CD4-positive, alpha-beta T cell treated with Interleukin-15 for 4 hours (primary cell): ENCODE results near the gene PNMA3.
A peak's percentile ranks its signal among the peaks of the same experiment; 100 is the strongest.
"Not testable (repeated sequence)": the region's sequence is repeated elsewhere in the genome, so short reads cannot be mapped to it uniquely, and the experiment has no call there.

ENCODE experiments used
- DNase-seq: peaks from one replicate; pipeline ENCODE4 v3.0.0-alpha.2; 2020; ENCODE audit warnings: low spot score

The PNMA3 gene, protein sequence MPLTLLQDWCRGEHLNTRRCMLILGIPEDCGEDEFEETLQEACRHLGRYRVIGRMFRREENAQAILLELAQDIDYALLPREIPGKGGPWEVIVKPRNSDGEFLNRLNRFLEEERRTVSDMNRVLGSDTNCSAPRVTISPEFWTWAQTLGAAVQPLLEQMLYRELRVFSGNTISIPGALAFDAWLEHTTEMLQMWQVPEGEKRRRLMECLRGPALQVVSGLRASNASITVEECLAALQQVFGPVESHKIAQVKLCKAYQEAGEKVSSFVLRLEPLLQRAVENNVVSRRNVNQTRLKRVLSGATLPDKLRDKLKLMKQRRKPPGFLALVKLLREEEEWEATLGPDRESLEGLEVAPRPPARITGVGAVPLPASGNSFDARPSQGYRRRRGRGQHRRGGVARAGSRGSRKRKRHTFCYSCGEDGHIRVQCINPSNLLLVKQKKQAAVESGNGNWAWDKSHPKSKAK

DNA sequence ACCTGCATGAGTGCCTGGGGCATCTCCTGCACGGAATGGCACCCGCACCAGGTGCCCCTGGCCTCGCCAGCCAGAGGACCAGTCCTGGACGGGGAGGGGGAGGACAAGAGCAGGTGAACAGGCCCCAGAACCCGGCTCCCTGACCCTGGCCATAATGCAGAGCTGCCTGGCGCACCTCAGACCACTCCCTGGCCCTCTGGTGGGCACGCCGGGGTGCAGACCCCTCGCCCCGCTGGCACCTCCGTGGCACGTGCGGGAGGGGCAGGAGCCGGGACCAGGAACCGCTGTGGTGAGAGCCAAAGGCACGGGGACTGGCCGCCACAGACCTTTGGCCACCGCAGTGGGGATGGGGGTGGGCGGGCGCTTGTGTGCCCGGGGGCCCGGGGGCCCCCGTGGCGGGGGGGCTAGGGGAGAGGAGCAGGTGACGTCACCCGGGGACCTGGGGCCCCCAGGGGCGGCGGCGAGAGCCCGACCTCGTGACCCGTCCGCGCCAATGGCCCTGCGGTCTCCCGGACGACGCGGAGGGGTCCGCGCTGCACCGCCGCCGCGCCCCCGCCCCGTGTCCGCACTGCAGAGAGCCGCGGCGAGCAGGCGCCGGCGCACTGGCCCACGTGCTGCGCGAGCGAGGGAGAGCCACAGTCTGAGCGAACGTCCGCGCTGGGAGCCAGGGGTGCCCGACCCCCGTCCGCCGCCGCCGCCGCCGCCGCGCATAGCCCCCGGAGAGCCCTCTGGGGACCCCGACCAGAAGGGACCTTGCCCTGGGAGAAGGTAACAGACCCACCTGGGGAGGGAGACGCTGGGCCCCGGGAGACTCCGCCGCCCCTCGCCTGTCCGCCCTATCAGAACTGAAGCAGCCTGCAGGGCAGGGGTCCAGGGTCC, at the start of gene PNMA3:
PNMA3 (plus strand) TSS at position 600 of the 879 bp plus-strand sequence. CDS start 586 bp downstream, outside the sequence.
- no peak for DNase-seq

DNA sequence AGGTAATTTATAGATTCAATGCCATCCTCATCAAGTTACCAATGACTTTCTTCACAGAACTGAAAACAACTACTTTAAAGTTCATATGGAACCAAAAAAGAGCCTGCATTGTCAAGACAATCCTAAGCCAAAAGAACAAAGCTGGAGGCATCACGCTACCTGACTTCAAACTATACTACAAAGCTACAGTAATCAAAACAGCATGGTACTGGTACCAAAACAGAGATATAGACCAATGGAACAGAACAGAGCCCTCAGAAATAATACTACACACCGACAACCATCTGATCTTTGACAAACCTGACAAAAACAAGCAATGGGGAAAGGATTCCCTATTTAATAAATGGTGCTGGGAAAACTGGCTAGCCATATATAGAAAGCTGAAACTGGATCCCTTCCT, 39.1 kb upstream of the PNMA3 start:
- not testable (repeated sequence) for DNase-seq

DNA sequence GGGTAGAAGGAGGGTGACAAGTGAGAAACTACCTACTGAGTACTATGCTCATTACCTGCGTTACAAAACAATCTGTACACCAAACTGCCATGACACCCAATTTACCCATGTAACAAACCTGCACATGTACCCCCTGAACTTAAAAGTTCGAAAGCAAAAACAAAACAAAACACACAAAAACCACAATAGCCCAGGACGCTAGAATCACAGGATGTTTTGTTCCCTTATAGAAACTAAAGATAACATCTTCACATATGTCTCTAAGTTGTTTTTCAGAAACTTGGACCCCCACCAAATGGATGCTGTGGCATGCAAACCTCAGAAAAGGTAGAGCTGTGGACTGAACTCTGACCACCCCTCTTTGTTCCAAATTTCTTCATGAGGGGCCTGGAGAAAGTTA, 37.1 kb upstream of the PNMA3 start:
- no peak for DNase-seq

DNA sequence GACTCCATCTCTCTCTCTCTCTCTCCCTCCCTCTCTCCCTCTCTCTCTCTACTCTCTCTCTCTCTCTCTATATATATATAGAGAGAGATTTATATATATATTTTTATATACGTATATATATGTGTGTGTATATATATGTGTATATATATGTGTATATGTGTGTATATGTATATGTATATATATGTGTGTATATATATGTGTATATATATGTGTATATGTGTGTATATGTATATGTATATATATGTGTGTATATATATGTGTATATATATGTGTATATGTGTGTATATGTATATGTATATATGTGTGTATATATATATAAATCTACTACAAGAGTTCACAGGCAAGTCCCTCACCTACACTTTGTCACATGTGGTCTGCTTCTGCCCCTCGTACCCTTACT, 29.8 kb upstream of the PNMA3 start:
- DNase-seq = not testable (repeated sequence)

DNA sequence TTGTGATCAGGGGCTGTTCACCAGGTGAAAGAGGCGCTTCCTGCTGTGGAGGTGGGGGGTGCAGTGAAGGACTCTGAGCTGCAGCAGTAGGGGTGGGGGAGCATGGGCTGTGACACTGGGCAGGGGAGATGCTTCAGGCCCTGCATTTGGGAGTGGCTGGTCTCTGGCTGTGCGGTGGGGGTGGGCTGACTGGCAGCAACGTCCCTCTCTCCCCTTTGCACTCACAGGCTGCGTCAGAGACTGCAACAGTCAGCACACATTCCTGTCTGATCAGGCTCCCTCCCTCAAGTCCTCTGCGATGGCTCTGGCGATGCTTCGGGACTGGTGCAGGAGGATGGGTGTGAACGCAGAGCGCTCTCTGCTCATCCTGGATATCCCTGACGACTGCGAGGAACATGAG, 27.8 kb upstream of the PNMA3 start:
- DNase-seq = not testable (repeated sequence)

DNA sequence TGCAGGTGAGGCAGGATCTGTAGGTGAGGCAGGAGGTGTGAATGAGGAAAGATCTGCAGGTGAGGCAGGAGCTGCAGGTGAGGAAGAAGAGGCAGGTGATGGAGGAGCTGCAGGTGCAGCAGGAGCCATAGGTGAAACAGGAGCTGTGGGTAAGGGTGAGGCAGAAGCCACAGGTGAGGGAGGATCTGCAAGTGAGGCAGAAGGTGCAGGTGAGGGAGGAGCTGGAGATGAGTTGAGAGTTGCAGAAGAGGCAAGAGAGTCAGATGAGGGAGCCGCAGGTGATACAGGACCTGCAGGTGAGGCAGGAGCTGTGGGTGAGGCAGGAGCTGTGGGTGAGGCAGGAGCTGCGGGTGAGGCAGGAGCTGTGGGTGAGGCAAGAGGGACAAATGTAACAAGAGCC, 27.1 kb upstream of the PNMA3 start:
- DNase-seq = no peak

GRCh38 chrX:153029875-153030274, 26.4 kb upstream of the PNMA3 start:
- no peak for DNase-seq

DNA sequence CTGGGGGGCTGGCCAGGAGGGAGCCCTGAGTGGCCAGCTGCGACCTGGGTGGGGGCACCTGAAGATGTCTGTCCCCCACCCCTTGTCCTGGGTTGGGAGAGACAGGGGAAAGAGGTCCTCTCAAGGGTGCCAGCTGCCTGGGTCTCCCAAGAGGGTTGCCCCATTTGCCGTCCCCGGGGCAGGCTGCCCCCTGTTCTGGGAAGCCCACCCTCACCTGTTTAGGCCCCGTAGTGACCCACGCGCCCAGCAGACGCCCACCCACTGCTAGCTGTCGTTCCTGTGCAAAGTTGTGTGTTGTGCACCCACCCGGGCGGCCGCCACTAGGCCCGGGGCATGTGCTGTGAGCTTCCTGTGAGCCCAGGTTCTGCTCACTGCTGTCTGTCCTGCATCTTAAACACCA, 25.5 kb upstream of the PNMA3 start:
- no peak for DNase-seq

DNA sequence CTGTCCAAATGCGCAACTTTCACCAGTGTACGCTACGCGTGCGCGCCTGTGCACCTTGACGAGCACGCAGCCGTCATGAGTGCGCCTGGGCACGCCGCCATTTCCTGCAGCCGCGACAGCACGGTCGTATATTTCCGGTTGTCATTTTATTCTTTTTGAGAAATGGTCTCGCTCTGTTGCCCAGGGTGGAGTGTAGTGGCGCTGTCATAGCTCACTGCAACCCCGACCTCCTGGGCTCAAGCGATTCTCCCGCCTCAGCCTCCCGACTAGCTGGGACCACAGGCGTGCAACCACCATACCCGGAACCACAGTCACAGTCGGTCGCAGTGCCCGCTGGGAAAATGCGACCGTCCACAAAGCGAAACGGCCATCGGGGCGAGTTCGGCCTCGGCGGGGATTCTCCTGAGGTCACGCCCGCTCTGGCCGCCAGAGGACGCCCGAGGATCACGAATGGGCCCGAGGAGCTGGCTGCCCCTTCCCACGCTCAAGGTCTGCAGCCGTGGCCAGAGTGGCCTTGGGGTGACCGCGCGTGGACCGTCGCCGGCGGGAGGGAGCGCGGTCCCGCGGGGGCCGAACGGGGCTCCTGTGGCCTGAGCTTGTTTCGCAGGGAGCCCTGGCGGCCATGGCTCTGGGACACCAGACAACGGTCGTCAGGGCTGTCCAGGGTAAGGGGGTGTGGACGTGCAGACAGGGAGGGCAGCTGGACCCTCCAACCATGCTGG, 23.7 kb upstream of the PNMA3 start:
- peak; percentile 65 for DNase-seq

GRCh38 chrX:153049093-153049492, 7.2 kb upstream of the PNMA3 start:
- no peak for DNase-seq

DNA sequence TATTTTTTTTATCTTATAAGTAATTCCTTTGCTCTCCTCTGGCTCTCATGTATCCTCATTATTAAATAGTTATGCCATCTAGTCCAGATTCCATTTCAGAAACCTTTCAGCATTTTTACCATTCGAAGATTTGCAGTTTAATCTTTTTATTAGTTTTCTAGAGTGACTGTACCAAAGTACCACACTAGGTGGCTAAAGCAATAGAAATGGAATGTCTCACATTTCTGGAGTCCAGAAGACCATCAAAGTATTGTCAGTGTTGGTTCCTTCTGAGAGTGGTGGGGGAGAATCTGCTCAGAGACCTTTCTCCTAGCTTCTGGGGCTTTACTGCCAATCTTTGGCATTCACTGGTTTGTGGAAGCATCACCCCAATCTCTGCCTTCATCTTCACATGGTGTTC, 3.7 kb upstream of the PNMA3 start:
- DNase-seq = no peak

DNA sequence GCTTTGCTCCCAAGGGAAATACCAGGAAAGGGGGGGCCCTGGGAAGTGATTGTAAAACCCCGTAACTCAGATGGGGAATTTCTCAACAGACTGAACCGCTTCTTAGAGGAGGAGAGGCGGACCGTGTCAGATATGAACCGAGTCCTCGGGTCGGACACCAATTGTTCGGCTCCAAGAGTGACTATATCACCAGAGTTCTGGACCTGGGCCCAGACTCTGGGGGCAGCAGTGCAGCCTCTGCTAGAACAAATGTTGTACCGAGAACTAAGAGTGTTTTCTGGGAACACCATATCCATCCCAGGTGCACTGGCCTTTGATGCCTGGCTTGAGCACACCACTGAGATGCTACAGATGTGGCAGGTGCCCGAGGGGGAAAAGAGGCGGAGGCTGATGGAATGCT, 1.0 kb downstream of the PNMA3 start:
- no peak for DNase-seq

GRCh38 chrX:153059191-153060094, 3.2 kb downstream of the PNMA3 start:
- no peak for DNase-seq

DNA sequence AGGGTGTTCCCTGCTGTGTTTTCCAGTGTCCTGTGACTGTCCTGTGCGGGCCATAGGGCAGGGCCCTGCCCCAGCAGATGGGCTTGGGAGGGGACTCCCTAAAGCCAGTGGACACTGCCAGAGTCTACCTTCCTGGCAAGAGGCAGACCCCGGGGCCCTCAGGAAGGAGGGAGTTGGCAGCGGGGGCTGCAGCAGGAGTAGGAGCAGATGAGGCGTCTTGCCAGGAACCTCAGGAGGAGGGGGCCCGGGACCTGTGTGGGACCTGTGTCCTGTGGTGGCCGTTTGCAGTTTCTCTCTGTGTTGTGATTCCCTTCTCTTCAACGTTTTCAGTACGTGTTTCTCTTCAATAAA, 3.8 kb downstream of the PNMA3 start:
- DNase-seq = no peak

DNA sequence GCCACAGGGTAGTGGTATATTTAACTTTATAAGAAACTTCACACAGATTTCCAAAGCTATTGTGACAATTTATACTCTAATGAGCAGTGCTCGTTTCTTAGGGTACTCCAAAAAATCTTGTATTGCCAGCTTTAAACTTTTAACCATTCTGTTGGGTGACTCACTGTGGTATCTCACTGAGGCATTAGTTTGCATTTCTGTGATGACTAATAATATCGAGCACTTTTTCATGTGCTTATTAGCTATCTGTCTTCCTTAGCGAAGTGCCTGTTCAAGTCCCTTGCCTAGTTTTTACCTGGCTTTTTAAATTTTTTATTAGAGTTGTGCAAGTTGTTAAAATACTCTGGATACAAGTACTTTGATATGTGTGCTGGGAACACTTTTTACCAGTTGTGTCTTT, 5.5 kb downstream of the PNMA3 start:
- DNase-seq = no peak

DNA sequence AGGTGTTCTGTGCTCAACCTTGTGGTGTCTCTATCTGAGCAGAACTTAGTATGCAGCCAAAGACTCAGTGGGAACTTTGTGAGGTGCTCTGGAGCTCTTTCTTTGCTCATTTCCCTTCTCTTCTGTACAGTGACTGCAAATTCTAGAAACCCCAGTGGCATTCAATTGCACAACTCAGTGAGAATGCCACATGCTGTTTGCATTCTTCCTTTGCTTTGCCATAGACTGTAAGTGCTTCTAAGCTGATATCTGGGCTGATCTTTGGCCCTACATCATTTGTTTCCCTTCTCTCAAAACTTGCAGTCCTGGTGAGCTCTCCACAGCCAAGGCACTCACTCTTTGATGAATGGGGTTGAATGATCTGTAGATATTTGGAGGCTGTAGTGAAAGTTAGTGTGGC, 7.0 kb downstream of the PNMA3 start:
- DNase-seq = no peak

DNA sequence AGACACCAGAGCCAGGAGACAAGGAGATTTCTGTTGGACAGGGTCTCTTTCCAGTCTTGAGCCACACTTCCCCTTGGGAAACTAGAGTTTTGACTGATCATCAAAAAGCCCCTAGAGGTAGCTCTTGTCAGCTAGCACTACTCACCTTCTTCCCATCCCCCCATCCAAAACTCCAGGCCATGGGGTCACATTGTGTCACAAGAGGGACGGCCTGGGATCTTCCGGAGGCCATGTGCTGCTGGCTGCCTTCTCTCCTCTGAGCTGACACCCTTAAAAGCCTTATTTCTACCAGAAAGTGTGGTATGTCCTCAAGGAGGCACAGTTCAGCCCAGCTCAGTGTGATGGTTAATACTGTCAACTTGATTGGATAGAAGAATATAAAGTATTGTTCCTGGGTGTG, 7.8 kb downstream of the PNMA3 start:
- no peak for DNase-seq

- no peak for DNase-seq
Observed at GRCh38 chrX:153065389-153065788, 9.1 kb downstream of the PNMA3 start.

- DNase-seq = not testable (repeated sequence)
Observed at GRCh38 chrX:153066402-153066801, 10.1 kb downstream of the PNMA3 start.

GRCh38 chrX:153071909-153072583, 15.8 kb downstream of the PNMA3 start, which contains the start of gene PNMA6A:
Gene PNMA6A, plus strand, starts transcription at chrX:153072454. Its CDS starts 609 bp downstream, at chrX:153073063.
- not testable (repeated sequence) for DNase-seq

GRCh38 chrX:153073331-153073730, 17.1 kb downstream of the PNMA3 start:
- not testable (repeated sequence) for DNase-seq
